ENCODE results near the gene CCAR1. TPM values are rescaled to one million over a fixed set of nuclear protein-coding genes. Genes with fewer than 3 reads are reported as not detected.
"Not testable (repeated sequence)": the region's sequence is repeated elsewhere in the genome, so short reads cannot be mapped to it uniquely, and the experiment has no call there.

CCAR1 gene
- total and polyA plus RNA-seq, 2 of the 4 experiments (the other 2 are of a cell fraction) = 35.1 to 60.8 TPM

DNA sequence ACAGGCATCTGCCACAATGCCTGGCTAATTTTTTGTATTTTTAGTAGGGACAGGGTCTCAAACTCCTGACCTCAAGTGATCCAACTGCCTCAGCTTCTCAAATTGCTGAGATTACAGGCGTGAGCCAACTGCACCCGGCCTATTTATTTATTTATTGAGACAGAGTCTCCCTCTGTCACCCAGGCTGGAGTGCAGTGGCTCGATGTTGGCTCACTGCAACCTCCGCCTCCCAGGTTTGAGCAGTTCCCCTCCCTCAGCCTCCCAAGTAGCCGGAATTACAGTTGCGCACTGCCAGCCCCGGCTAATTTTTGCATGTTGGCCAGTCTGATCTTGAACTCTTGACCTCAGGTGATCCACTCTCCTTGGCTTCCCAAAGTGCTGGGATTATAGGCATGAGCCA lies 46.4 kb downstream of the CCAR1 start:
- H4K8ac ChIP-seq (ENCODE audit: low read depth in 2 of 2, low read length in 2 of 2); POLR2A ChIA-PET (ENCODE audit: unreplicated experiment); H4K91ac ChIP-seq (ENCODE audit: insufficient read depth, low read depth, low read length); H3K18ac ChIP-seq (ENCODE audit: low read depth, low read length); H2BK15ac ChIP-seq (ENCODE audit: low read depth, low read length); H3K4me1 ChIP-seq (ENCODE audit: control insufficient read depth, insufficient read depth, low read length); H3K9me1 ChIP-seq (ENCODE audit: insufficient read depth, low read length); H2BK5ac ChIP-seq (ENCODE audit: low read depth, low read length, poor library complexity, severe bottlenecking); H3K4ac ChIP-seq (ENCODE audit: low read depth, low read length); intact Hi-C loops (cut with micrococcal nuclease); BruUV-seq (replicated peaks); H3K56ac ChIP-seq (ENCODE audit: extremely low read depth, insufficient read depth, low read length); H3K27me3 ChIP-seq (ENCODE audit: control insufficient read depth, insufficient read depth, low read length); H3K23ac ChIP-seq (ENCODE audit: low read depth, low read length); H4K5ac ChIP-seq (ENCODE audit: low read depth, low read length); H3K4me2 ChIP-seq (ENCODE audit: low read depth, low read length); CTCF ChIA-PET; H3K79me1 ChIP-seq (ENCODE audit: low read depth in 1 of 2, low read length in 2 of 2); H2AK9ac ChIP-seq (replicated peaks; ENCODE audit: low read depth, low read length, poor library complexity); H4K20me1 ChIP-seq (ENCODE audit: insufficient read depth, low read length); H3K14ac ChIP-seq (replicated peaks; ENCODE audit: low read depth, low read length); H2AK5ac ChIP-seq (ENCODE audit: low read depth, low read length); H3K9me3 ChIP-seq (ENCODE audit: control insufficient read depth, insufficient read depth, low read length); H3K4me3 ChIP-seq (ENCODE audit: insufficient read depth, low read depth, low read length); H3K27ac ChIP-seq (ENCODE audit: insufficient read depth, low read length); H3K9ac ChIP-seq (ENCODE audit: low read depth, low read length); H2BK120ac ChIP-seq (ENCODE audit: low read depth, low read length); ATAC-seq (ENCODE audit: low read depth); H2BK20ac ChIP-seq (ENCODE audit: low read depth, low read length); DNase-seq; H2AFZ ChIP-seq (replicated peaks; ENCODE audit: low read length, poor library complexity): not testable (repeated sequence)
- dilution Hi-C loops (cut with HindIII; ENCODE audit: low sequenced_read_pairs, unreplicated experiment) = loop anchor here (25.0 kb wide), 1 partner anchor 145 kb away; the partner anchor contains the start of gene DDX50
- 78% methylated on average over 2 of the region's 7 CpGs; no CpG with 5 or more reads in 1 of the 2 experiments for WGBS, 2 experiments (ENCODE audit: extremely low coverage in 2 of 2, insufficient read length in 1 of 2)
- peaks cover 55% of the 10 kb centered on the region for H3K36me3 ChIP-seq (ENCODE audit: control insufficient read depth, insufficient read depth, low read length)
- in situ Hi-C loops (cut with MboI; ENCODE audit: low sequenced_read_pairs) = loop anchor here (10.0 kb wide), 1 partner anchor 147 kb away; no protein-coding TSS in a partner anchor

Data from IMR-90 (cell line).